Ovary (tissue), 9 donors: Measurements from ENCODE around the gene KIF1A. TPM values are rescaled to one million over a fixed set of nuclear protein-coding genes. Genes with fewer than 3 reads are reported as not detected.

Experiments used
- DNase-seq, 5 donors: peaks; one replicate each; pipeline ENCODE4 v3.0.0-alpha.2; 2019 to 2020
- H3K27ac ChIP-seq, 2 donors: fragments of 200-600 bp; one replicate each; pipeline versions ENCODE4 v1.5.1 to v1.8.0; 2019 to 2022
- H3K27me3 ChIP-seq: fragments of 200-600 bp; one replicate; pipeline ENCODE4 v1.8.0; 2022
- H3K36me3 ChIP-seq: fragments of 200-600 bp; sonication (generic); one replicate; pipeline ENCODE4 v1.5.1; 2019
- H3K4me1 ChIP-seq: one replicate; pipeline ENCODE4 v1.8.1; 2013; ENCODE audit warnings: mild to moderate bottlenecking, moderate library complexity; ENCODE audit not compliant: insufficient read depth
- H3K4me3 ChIP-seq: fragments of 200-600 bp; sonication (generic); one replicate; pipeline ENCODE4 v1.5.1; 2017
- H3K9me3 ChIP-seq, 2 donors: fragments of 200-600 bp in 1 of 2; sonication (generic) in 1 of 2; one replicate each; pipeline versions ENCODE4 v1.5.1 to v1.8.1; 2013 to 2019; ENCODE audit warnings: mild to moderate bottlenecking in 1 of 2, moderate library complexity in 1 of 2
- EP300 ChIP-seq: sonication (generic); formaldehyde crosslinking; IDR thresholded peaks from one replicate; pipeline ENCODE4 v1.6.1; 2017; ENCODE audit warnings: antibody characterized with exemption
- POLR2A ChIP-seq: fragments of 450-650 bp; IDR thresholded peaks from one replicate; pipeline ENCODE4 v1.6.1; 2017; ENCODE audit warnings: antibody characterized with exemption, mild to moderate bottlenecking, moderate library complexity
- WGBS, 3 donors: extraction: QIAGEN DNeasy Blood & Tissue Kit in 1 of 3; methylation state at CpG; one replicate each; pipeline versions ENCODE4 v1.1.5 to v1.1.7; 2013 to 2017; 5-methylcytosine and 5-hydroxymethylcytosine counted together
- intact Hi-C, 4 donors: fragments of 100-400 bp; cut with DNase I; formaldehyde crosslinking; loops; one replicate each; pipeline versions ENCODE4 v1.11.0 to v1.15.1; 2022 to 2023
- polyA plus RNA-seq, 2 donors: library from polyadenylated mRNA; stranded (reverse); fragments of 200-250 nt in 1 of 2; fragments of 350-450 nt in 1 of 2; fragmentation: Illumina TruSeq in 1 of 2; extraction: RNeasy Lipid Tissue Mini Kit (QIAGEN cat#74804) in 1 of 2; gene quantifications; one replicate each; pipeline ENCODE4 v1.2.3, GENCODE V29; 2013 to 2014
- total RNA-seq, 7 donors: library from RNA; depleted of rRNA in 2 of 7; stranded (reverse); fragments of >200 nt in 2 of 7; fragmentation: NEBNext Ultra II Directional in 3 of 7; extraction: Animal tissue kit (Norgen Biotek cat#: 25700) in 3 of 7; gene quantifications; one replicate each; pipeline versions ENCODE4 v1.1.0 to v1.2.4, GENCODE V29; 2016 to 2023
- TF ChIP-seq, protein P1 (sequence below), 3 donors: fragments of 450-650 bp in 2 of 3; fragments of 200-600 bp in 1 of 3; IDR thresholded peaks; one replicate each; pipeline versions ENCODE4 v1.5.1 to v1.8.0; 2016 to 2022; ENCODE audit warnings: antibody characterized with exemption in 3 of 3, mild to moderate bottlenecking in 1 of 3
- donor health status: DM: no; HTN: no; CAD: no; lungs with moderate emphysema.
- donor health status: DM: no; HTN: no; CAD: no.
- donor health status: Bipolar disorder and iron deficiency.
- donor health status: DM: yes; HTN: yes; CAD: no.
- donor health status: DM: no; HTN: no; CAD: no.
- donor health status: DM: yes; HTN: yes; CAD: no.

The KIF1A gene
- total and polyA plus RNA-seq, 9 donors: 0.48 to 4.4 (median 1.2) TPM

DNA sequence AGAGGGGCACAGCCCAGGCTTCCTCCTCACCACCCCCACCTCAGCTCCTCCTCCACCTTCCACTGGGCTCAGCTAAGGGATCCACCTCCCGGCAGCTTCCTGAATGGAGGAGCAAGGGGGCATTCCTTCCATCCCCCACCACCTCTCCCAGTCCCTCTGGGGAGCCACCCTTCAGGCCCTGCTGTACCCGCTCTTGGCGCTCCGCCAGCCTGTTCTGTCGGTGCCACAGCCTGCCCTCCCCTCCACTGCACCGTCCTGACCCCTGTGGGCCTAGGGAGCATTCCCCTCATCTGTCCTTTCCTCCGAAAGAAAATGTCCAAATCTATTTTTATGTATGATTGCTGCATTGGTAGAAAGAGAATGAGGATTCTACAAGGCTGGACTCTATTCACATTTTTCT lies 59.9 kb downstream of the KIF1A start:
- TF ChIP-seq, protein P1, sequence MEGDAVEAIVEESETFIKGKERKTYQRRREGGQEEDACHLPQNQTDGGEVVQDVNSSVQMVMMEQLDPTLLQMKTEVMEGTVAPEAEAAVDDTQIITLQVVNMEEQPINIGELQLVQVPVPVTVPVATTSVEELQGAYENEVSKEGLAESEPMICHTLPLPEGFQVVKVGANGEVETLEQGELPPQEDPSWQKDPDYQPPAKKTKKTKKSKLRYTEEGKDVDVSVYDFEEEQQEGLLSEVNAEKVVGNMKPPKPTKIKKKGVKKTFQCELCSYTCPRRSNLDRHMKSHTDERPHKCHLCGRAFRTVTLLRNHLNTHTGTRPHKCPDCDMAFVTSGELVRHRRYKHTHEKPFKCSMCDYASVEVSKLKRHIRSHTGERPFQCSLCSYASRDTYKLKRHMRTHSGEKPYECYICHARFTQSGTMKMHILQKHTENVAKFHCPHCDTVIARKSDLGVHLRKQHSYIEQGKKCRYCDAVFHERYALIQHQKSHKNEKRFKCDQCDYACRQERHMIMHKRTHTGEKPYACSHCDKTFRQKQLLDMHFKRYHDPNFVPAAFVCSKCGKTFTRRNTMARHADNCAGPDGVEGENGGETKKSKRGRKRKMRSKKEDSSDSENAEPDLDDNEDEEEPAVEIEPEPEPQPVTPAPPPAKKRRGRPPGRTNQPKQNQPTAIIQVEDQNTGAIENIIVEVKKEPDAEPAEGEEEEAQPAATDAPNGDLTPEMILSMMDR (IDR thresholded peaks at IDR 0.05): no peak
- no peak for TF ChIP-seq EP300
- TF ChIP-seq POLR2A: no peak
- Histone ChIP-seq H3K27me3 (no peaks in the 10 kb centered on the region), H3K36me3 (no peaks in the 10 kb centered on the region), H3K9me3 (no peaks in the 10 kb centered on the region), H3K27ac (no peak overlapping the region), H3K4me3 (no peak overlapping the region), H3K4me1 (no peaks in the 10 kb centered on the region)
- WGBS, 3 donors: 68 to 71% (median 69%) methylated on average over 7 of the region's 7 CpGs
- no peak for DNase-seq
- intact Hi-C loops: no loop called here

DNA sequence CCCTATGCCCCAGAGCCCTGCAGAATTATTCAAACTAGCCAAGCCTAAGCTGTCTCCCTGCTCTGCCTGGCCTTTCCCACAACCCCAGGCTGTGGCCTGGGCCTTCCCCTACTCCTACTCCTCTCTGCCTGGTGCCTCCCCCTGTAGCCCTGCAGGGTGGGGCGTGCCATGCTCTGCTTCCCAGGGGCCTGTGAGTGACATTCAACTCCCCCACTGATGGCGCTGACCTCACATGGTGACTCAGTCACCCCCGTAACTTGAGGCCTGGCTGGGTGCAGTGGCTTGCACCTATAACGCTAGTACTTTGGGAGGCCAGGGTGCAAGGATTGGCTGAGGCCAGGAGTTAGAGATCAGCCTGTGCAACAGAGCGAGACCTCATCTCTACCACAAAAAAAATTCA lies 60.6 kb downstream of the KIF1A start:
- no peak overlapping the region for H3K27ac ChIP-seq
- no peak for DNase-seq
- H3K9me3 ChIP-seq: no peaks in the 10 kb centered on the region
- no peaks in the 10 kb centered on the region for H3K36me3 ChIP-seq
- TF ChIP-seq POLR2A: no peak
- TF ChIP-seq, protein P1 (IDR thresholded peaks at IDR 0.05): no peak
- no peak for TF ChIP-seq EP300
- H3K4me1 ChIP-seq: no peaks in the 10 kb centered on the region
- no peak overlapping the region for H3K4me3 ChIP-seq
- intact Hi-C loops: no loop called here
- H3K27me3 ChIP-seq: no peaks in the 10 kb centered on the region
- 91 to 94% (median 91%) methylated on average over 5 of the region's 5 CpGs for WGBS, 3 donors

- H3K4me1 ChIP-seq: no peaks in the 10 kb centered on the region
- H3K9me3 ChIP-seq: no peaks in the 10 kb centered on the region
- H3K27me3 ChIP-seq: no peaks in the 10 kb centered on the region
- 43 to 58% (median 57%) methylated on average over 28 to 31 of the region's 31 CpGs for WGBS, 3 donors
- H3K36me3 ChIP-seq: no peaks in the 10 kb centered on the region
- no peak for DNase-seq
- intact Hi-C loops: no loop called here
- H3K27ac ChIP-seq: no peak overlapping the region
- TF ChIP-seq EP300 (no peak), POLR2A (no peak)
- TF ChIP-seq, protein P1 (IDR thresholded peaks at IDR 0.05): no peak
- no peak overlapping the region for H3K4me3 ChIP-seq
These were observed 62.9 kb downstream of the KIF1A start for GRCh38 chr2:240757086-240757614.

- 75 to 90% (median 86%) methylated on average over 5 to 10 of the region's 10 CpGs for WGBS, 3 donors
- Histone ChIP-seq H3K4me1 (no peaks in the 10 kb centered on the region), H3K27ac (no peak overlapping the region), H3K27me3 (no peaks in the 10 kb centered on the region), H3K36me3 (no peaks in the 10 kb centered on the region), H3K9me3 (no peaks in the 10 kb centered on the region), H3K4me3 (no peak overlapping the region)
- TF ChIP-seq, protein P1 (IDR thresholded peaks at IDR 0.05): no peak
- no peak for TF ChIP-seq POLR2A
- TF ChIP-seq EP300: no peak
- no peak for DNase-seq
- intact Hi-C loops: no loop called here
These were observed 67.8 kb downstream of the KIF1A start for GRCh38 chr2:240752209-240752608.
